Globus pallidus (tissue), 1 donor: ENCODE data around the gene AAMDC.
"Not testable (repeated sequence)": the region's sequence is repeated elsewhere in the genome, so short reads cannot be mapped to it uniquely, and the experiment has no call there.

ENCODE experiments used
- DNase-seq: peaks from one replicate; pipeline ENCODE4 v3.0.0-alpha.2; 2015; ENCODE audit warnings: low spot score

Gene AAMDC

DNA sequence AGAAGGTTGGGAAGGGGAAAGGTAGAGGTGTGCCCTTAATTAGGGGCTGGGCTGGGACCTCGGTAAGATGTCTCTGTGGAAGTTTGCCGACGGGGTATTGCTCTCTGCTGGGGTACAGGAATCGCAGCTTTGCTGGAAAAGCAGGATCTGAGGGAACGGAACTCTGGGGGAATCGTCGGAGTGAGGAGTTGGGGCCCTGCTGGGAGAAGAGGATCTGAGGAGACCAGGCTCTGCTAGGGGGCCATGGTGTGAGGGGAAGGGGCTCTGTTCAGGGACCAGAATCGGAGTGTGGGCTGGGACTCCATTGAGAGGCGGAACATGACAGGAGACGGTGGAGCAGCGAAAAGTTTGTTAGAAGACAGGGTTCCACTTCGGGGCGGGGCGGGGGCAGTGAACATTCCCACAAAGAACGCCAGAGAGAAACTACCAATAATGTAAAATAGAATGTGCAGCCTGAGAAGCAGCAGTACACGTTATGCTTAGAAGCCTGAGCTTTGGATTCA lies 456 bp downstream of the AAMDC start:
- no peak for DNase-seq

DNA sequence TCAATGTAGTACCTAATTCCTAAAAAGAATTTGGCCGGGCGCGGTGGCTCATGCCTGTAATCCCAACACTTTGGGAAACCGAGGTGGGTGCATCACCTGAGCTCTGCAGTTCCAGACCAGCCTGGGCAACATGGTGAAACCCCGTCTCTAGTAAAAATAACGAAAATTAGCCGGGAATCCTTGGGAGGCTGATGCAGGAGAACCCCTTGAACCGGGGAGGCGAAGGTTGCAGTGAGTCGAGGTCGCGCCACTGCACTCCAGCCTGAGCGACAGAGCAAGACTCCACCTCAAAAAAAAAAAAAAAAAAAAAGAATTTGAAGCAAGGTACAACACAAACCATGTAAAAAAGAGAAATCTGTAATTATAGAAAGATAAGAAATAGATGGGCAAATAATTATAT lies 1.2 kb downstream of the AAMDC start:
- DNase-seq, result not testable (repeated sequence)

DNA sequence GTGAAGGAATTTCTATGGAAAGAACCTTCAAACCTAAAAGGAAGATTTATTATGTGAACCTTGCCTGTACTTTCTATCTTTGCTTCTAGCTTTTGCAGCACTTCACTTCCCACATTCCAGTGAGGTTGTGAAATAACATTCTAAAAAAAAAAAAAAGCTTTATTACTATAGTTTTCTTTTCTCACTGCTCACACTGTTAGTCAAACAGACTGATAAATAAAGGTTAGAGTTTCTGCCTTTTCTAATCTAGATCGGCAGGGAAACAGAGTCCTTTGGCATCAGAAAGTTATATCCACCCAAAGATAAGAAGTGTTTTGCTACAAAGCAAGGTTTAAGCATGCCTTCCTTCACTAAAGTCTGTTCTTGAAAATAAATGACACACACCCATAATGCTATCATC lies 2.8 kb downstream of the AAMDC start:
- no peak for DNase-seq

DNA sequence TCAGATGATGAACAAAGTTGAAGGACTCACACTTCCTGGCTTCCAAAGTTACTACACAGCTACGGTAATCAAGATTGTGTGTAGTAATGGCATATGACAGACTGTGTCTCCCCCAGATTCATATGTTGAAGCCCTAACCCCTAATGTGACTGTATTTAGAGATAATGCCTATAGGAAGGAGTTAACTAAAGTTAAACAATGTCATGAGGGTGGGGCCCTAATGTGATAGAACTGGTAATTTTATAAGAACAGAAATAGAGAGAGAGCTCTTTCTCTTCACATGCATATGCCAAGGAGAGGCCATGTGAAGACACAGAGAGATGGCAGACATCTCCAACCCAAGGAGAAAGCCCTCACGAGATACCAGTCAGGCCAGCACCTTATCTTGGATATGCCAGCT lies 8.0 kb downstream of the AAMDC start:
- no peak for DNase-seq

DNA sequence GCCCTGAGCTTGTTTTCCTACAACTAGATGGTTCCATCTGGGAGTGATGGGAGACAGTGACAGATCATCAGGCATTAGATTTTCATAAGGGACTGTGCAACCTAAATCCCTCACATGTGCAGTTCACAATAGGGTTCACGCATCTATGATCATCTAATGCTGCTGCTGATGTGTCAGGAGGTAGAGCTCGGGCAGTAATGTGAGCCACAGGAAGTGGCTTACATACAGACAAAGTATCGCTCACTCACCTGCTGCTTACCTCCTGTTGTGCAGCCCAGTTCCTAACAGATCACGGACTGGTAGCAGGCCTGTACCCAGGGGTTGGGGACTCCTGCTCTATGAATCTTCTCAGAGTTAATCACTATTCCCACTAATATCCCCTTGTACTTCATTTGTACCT lies 12.4 kb downstream of the AAMDC start:
- DNase-seq, result no peak

DNA sequence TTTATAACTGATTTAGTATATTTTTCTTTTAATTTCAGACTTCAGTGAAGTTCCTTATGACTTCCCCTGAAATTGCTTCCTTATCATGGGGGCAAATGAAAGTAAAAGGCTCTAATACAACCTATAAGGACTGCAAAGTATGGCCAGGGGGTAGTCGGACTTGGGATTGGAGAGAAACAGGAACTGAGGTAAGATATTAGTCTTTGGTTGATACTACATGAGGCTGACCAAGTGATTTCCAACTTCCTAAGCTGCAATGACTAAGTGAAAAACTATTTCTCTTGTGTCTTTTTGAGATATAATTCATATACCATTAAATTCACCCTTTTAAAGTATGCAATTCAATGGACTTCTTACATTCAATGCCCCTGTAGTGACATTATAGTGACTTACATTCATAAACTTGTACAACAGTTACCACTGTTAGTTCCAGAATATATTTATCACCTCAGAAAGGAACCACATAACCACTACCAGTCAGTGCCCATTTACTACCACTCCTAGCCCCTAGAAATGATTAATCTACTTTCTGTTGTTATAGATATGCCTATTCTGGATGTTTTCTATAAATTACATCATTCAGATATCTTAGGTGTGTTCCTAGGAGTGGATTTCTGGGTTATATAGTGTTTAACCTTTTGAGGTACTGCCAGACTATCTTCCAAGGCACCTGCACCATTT lies 21.6 kb downstream of the AAMDC start:
- no peak for DNase-seq

DNA sequence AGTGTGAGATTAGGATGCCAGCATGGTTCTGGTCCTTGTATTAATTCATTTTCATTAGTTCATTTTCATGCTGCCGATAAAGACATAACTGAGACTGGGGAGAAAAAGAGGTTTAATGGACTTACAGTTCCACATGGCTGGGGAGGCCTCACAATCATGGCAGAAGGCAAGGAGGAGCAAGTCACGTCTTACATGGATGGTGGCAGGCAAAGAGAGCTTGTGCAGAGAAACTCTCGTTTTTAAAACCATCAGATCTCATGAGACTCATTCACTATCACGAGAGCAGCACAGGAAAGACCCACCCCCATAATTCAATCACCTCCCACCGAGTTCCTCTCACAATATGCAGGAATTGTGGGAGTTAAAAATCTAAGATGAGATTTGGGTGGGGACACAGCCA lies 22.8 kb downstream of the AAMDC start:
- not testable (repeated sequence) for DNase-seq

DNA sequence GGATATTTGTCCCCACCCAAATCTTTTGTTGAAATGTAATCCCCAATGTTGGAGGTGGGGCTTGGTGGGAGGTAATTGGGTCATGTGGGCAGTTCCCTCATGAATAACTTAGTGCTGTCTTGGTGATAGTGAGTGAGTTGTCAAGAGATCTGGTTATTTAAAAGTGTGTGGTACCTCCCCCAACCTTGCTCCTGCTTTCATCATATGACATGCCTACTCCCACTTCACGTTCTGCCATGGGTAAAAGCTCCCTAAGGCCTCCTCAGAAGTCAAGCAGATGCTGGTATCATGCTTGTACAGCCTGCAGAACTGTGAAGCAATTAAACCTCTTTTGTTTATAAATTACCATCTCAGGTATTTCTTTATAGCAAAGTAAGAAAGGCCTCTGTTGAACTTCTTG lies 30.6 kb downstream of the AAMDC start:
- no peak for DNase-seq

DNA sequence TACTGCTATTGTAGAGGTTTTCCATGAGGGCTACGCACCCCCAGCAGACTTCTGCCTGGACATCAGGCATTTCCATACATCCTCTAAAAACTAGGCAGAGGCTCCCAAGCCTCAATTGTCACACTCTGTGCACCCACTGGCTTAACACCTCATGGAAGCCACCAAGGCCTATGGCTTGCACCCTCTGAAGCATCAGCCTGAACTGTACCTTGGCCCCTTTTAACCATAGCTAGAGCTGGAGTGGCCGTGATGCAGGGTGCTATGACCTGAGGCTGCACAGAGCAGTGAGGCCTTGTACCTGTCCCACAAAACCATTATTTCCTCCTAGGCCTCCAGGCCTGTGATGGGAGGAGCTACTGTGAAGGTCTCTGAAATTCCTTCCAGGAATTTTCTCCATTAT lies 33.9 kb downstream of the AAMDC start:
- DNase-seq, result no peak

DNA sequence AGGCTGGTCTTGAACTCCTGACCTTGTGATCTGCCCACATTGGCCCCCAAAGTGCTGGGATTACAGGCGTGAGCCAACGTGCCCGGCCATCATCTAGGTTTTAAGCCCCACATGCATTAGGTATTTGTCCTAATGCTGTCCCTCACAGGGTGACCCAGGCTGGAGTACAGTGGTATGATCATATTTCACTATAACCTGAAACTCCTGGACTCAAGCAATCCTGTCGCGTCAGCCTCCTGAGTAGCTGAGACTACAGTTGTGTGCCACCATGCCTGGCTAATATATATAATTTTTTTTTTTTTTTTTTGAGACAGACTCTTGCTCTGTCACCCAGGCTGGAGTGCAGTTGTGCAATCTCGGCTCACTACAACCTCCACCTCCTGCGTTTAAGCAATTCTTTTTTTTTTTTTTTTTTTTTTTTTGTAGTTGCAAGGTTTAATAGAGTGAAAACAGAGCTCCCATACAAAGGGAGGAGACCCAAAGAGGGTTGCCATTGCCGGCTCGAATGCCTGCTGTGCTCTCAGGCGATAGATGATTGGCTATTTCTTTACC lies 37.0 kb downstream of the AAMDC start:
- not testable (repeated sequence) for DNase-seq

DNA sequence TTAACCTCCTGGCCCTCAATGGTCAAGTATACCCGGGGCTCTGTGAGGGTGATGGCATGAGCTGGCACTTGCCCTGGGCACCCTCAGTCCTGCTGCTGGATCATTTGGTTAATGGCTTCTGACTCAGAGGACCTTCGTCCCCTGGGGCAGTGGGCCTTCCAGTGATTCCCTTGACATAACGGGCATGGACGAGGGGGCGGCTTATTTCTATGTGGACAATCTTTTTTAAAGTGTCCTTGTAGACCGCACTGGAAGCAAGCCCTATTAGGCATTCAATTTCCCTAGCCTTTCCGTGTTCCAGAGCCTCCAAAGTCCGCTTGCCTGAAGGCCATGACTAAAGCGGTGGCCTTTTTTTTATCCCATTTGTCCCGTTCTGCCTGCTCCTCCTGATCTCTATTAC lies 40.5 kb downstream of the AAMDC start:
- not testable (repeated sequence) for DNase-seq

DNA sequence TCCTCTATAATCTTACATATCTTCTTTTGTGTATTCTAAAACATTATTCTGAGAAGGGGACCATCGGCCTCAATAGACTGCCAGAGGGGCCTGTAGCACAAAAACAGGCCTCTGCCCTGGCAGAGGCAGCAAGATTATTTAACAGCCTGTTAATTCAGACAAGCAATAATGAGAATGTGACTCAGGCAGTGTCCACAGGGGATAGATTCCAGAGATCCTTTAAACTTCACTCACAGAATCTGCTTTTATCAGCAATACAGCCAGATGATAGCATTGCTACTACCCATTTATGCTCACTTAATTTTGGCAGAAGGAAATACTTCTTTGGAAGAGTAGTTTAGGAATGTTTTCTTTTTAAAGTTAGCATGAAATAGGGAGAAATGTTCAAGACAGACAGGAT lies 44.9 kb downstream of the AAMDC start:
- no peak for DNase-seq

DNA sequence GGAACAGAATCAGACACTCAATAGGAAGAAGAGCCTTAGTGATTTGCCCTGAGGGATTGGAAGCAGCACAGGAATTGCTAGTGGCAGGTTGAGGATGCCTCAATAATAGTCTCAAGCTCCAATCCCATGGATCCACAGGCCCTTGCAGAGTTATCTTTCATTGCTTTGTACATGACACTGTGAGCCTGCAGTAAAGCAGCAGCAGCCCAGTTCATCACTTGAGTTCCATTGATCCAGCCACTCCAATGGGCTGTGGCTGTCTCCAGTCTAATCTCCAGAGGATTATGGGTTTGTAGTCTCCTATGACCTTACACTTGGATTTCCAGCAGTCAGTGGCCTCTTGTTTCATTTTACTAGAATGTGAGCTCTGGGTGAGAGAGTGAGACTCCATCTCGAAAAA lies 45.4 kb downstream of the AAMDC start:
- no peak for DNase-seq

DNA sequence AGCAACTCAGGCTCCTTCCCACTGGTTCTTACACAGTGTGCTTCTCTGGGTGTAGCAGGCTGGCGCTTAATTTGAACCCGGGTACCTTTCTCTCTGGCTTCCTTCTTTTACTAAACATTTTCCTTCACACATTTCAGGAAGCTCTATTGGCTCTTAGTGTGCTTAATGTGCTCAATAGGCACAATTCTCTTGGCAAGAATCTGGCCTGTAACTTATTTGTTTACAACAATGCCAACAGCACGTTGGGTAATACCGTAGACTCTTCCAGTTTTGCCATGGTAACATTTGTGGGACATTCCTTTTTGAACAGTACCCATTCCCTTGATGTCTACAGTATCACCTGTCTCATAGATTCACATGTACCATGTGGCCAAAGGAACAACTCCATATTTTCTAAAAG lies 47.8 kb downstream of the AAMDC start:
- DNase-seq, result no peak

DNA sequence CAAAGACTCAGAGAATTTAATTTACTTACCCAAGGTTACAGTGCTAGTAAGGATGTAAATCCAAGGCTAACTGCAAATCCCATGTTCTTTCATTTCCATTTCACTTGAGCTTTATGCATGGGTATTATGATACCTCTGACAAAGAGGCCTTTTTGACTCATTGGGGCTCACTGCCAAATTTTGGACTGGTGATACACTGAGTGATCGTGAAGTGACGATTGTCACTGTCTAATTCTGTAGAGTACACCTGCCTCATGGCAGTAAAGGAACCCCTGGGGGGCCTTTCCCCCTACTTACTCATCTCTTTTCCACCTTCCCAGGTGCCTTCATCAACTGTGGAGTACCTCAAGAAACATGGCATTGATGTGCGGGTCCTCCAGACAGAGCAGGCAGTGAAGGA lies 50.9 kb downstream of the AAMDC start:
- no peak for DNase-seq

DNA sequence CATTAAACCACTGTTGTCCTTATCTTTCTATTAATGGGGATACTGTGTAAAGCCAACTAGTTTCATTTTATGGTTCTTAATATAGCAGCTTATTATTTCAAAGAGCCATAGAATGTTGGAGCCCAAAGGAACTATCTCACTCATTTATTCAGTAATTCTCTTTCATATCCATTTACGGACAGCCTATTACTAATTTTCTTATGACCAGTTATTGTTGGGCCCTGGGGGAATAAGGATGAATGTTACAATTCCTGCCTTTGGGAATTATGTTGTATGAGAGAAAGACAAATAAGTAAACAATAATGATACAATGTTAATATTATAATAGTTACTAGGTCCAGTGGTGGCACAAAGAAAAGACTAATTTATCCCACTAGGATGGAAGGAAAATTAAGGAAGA lies 52.4 kb downstream of the AAMDC start:
- no peak for DNase-seq

DNA sequence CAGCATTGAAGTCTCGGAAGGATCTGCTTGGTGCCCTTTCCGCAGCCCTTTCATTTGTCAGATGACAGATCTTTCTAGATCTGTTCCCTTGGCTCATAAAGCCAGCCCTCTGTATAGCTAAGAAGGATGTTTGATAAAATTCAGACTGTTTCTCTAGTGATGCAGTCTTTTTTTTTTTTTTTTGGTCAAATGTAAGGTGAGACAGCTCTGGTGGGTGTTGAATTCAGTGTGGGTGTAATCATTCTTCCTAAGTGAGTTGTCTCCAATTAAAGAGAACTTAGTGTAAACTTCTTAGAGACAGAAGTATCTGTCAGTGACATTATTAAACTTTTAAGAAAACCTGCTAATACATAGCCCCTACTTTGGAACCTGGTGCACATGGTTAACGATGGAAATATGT lies 53.3 kb downstream of the AAMDC start:
- no peak for DNase-seq

DNA sequence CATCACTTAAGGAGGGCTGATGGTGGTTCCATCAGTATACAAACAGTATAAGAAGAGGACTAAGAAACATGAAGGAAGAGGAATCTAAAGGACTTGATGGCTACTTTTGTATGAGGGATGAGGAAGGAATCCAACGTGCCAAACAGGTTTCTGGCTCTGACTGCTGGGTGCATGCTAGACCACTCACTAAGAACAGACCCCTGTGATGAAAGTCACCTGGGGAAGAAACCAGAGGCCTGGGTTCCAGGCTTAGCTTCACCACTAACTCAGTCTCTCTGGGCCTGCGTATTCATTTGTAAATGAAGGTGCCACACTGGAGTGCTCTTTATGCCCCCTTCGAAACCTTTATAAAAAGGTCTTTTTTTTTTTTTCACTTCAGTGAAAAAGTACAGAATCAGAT lies 55.1 kb downstream of the AAMDC start:
- no peak for DNase-seq

DNA sequence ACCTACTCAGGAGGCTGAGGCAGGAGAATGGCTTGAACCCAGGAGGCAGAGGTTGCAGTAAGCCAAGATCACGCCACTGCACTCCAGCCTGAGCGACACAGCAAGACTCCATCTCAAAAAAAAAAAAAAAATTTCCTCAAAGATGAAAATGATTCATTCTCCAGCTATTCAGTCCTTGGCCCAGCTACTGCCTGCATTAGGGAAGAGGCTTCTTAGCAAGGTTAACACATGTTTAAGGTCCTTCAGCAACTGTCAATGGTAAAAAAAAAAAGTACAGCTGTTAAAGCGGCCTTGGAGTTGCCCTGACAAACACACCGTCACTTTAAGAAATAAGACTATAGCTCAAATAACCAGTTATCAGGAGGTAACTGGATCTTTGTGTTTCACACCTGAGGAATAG lies 57.3 kb downstream of the AAMDC start:
- DNase-seq, result not testable (repeated sequence)

DNA sequence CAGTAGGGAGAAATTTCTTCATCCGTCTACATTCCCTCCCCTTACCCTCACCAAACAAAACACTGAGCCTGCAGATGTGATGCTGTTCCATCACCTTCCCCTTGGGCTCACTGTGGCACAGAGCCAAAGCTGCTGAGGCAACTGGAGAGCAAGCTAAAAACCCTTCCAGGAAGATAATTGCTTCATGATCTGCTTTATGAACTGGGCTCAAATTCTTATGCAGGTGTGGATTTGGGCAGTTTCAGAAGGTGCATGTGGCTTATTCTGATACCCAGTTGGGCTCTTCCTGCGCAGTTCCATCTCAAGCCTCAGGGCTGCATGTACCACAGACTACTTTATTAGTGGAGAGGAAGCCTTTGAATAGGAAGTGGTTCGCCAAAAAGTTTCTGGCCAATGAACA lies 58.3 kb downstream of the AAMDC start:
- DNase-seq, result no peak

DNA sequence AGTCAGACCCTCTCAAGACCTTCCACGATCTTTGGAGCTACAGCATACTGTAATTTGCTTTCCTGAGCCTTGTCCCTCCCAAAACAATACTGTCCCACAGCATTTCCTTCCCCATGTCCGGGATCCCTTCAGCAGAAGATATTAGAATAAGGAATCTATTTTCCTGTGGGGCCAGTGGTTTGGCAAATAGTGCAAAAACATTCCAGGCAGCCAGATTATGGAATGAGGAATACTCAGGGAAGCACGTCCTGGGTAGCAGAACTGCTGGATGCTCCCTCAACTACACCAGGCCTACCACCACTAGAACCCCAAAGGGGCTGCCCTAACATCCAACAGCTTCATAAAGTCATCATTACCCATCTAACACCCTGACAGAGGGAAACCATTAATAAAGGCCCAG lies 61.5 kb downstream of the AAMDC start:
- no peak for DNase-seq

DNA sequence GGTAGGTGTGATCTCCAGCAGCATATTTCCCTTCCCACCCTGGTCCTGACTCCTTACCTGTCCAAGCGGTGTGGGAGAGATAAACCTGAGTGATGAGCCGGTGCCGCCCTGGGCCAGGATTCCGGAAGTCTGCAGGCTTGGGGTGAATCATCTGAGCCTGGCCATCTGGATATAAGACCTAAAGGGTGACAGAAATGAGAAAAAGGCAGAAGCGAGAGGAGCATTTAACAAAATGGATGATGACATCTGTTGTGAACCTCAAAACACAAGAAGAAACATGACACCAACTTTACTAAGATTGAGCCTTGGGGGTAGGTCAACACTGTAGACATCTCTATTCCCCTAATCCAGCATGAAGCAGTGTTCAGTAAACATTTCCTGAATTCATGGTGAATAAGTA lies 62.8 kb downstream of the AAMDC start:
- DNase-seq, result no peak

DNA sequence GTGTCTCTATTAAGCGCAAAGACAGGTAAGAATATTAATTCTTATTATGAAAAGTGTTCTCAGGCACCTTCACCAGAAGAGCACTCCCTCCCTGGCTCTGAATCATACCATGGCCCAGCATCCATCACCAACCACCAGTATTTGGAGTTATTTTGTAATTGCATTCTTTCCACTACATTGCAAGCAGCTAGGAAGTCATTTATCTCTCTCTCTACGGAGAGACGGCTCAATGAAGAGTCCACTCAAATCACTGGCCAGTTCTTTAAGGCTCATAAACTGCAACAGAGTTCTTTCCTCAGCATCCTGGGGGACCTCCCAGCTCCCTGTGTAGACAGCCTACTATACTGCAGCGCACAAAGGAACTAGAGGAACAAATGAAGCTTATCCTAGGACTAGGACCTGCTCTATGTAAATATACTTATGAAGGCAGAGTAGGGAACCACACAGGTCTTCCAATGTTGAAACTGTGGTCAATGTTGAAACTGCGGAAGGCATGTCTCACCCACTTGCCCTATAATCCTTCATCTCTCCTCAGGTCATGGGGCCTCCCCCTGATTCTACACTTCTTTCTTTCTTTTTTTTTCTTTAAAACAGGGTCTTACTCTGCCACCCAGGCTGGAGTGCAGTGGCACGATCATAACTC lies 63.4 kb downstream of the AAMDC start:
- DNase-seq, result no peak

DNA sequence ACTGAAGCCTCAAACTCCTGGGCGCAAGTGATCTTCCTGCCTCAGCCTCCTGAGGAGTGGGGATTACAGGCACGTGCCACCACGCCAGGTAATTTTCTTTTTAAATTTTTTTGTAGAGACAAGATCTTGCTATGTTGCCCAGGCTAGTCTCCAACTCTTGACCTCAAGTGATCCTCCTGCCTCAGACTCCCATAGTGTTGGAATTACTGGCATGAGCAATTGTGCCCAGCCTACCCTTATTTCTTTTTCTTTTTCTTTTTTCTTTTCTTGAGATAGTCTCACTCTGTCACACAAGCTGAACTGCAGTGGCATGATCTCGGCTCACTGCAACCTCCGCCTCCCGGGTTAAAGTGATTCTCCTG lies 63.9 kb downstream of the AAMDC start:
- DNase-seq, result no peak
